IMR-90 (cell line): ENCODE data around the gene GPC6. TPM values are rescaled to one million over a fixed set of nuclear protein-coding genes. Genes with fewer than 3 reads are reported as not detected.

Experiments used
- ATAC-seq: fragments of 200-7000 bp; cut with Tn5 transposase; 2 replicates; pipeline ENCODE4 v1.9.1; 2020; ENCODE audit warnings: low read depth, mild to moderate bottlenecking, moderate library complexity
- BruUV-seq: library from RNA; stranded (reverse); fragments of 400-500 nt; replicated peaks from 2 replicates; lab custom pipeline; 2021; lab: Mats Ljungman, UMichigan
- CTCF ChIA-PET: fragments of 300-600 bp; formaldehyde crosslinking; extraction: SDS; loops from one replicate; lab custom pipeline; 2021; ENCODE audit warnings: antibody characterized with exemption; lab: Yijun Ruan, JAX
- POLR2A ChIA-PET: fragments of 300-600 bp; sonication (Branson Sonifier 250); formaldehyde crosslinking; loops from one replicate; lab custom pipeline; 2022; ENCODE audit warnings: antibody characterized with exemption; ENCODE audit not compliant: unreplicated experiment; lab: Charles Lee
- DNase-seq: peaks from one replicate; pipeline ENCODE4 v3.0.0; 2013
- H2AFZ ChIP-seq: replicated peaks from 2 replicates; pipeline ENCODE3; 2013; ENCODE audit warnings: low read length, mild to moderate bottlenecking; ENCODE audit not compliant: poor library complexity
- H2AK5ac ChIP-seq: 2 replicates; pipeline ENCODE4 v1.6.1; 2013; ENCODE audit warnings: low read depth, low read length, inconsistent platforms
- H2AK9ac ChIP-seq: replicated peaks from 2 replicates; pipeline ENCODE3; 2013; ENCODE audit warnings: mild to moderate bottlenecking, low read depth, low read length, moderate library complexity; ENCODE audit not compliant: poor library complexity
- H2BK120ac ChIP-seq: 2 replicates; pipeline ENCODE4 v1.6.1; 2013; ENCODE audit warnings: low read depth, low read length, inconsistent platforms
- H2BK15ac ChIP-seq: 3 replicates; pipeline ENCODE4 v1.6.1; 2013; ENCODE audit warnings: low read depth, low read length, inconsistent platforms
- H2BK20ac ChIP-seq: 2 replicates; pipeline ENCODE4 v1.6.1; 2013; ENCODE audit warnings: low read depth, mild to moderate bottlenecking, inconsistent platforms, low read length, moderate library complexity
- H2BK5ac ChIP-seq: 2 replicates; pipeline ENCODE4 v1.6.1; 2013; ENCODE audit warnings: mild to moderate bottlenecking, low read depth, low read length, inconsistent platforms; ENCODE audit not compliant: poor library complexity, severe bottlenecking
- H3K14ac ChIP-seq: replicated peaks from 2 replicates; pipeline ENCODE4 v1.6.1; 2013; ENCODE audit warnings: low read depth, low read length, inconsistent platforms
- H3K18ac ChIP-seq: 2 replicates; pipeline ENCODE4 v1.6.1; 2013; ENCODE audit warnings: low read depth, low read length, control low read depth
- H3K23ac ChIP-seq: 2 replicates; pipeline ENCODE4 v1.6.1; 2013; ENCODE audit warnings: low read depth, low read length, inconsistent platforms
- H3K27ac ChIP-seq: 2 replicates; pipeline ENCODE4 v1.5.1; 2013; ENCODE audit warnings: mild to moderate bottlenecking, control low read depth, low read length; ENCODE audit not compliant: insufficient read depth
- H3K27me3 ChIP-seq: 2 replicates; pipeline ENCODE4 v1.6.1; 2013; ENCODE audit warnings: low read length; ENCODE audit not compliant: control insufficient read depth, insufficient read depth
- H3K36me3 ChIP-seq: 2 replicates; pipeline ENCODE4 v1.6.1; 2013; ENCODE audit warnings: low read length, mixed read lengths; ENCODE audit not compliant: control insufficient read depth, insufficient read depth
- H3K4ac ChIP-seq: 2 replicates; pipeline ENCODE4 v1.6.1; 2013; ENCODE audit warnings: low read depth, low read length, inconsistent platforms
- H3K4me1 ChIP-seq: 2 replicates; pipeline ENCODE4 v1.6.1; 2013; ENCODE audit warnings: low read length, mixed read lengths; ENCODE audit not compliant: control insufficient read depth, insufficient read depth
- H3K4me2 ChIP-seq: 2 replicates; pipeline ENCODE4 v1.6.1; 2013; ENCODE audit warnings: low read depth, mild to moderate bottlenecking, control low read depth, low read length, moderate library complexity
- H3K4me3 ChIP-seq: 2 replicates; pipeline ENCODE4 v1.5.1; 2013; ENCODE audit warnings: low read depth, mild to moderate bottlenecking, control low read depth, low read length, moderate library complexity; ENCODE audit not compliant: insufficient read depth
- H3K56ac ChIP-seq: 2 replicates; pipeline ENCODE4 v1.6.1; 2013; ENCODE audit warnings: low read length, inconsistent platforms; ENCODE audit not compliant: insufficient read depth; ENCODE audit errors: extremely low read depth
- H3K79me1 ChIP-seq, 2 experiments: 2 replicates each; pipeline ENCODE4 v1.6.1; 2013; ENCODE audit warnings: low read length in 2 of 2, inconsistent platforms in 1 of 2, low read depth in 1 of 2
- H3K9ac ChIP-seq: 2 replicates; pipeline ENCODE4 v1.6.1; 2013; ENCODE audit warnings: low read depth, low read length, control low read depth
- H3K9me1 ChIP-seq: 2 replicates; pipeline ENCODE4 v1.6.1; 2013; ENCODE audit warnings: low read length, inconsistent platforms; ENCODE audit not compliant: insufficient read depth
- H3K9me3 ChIP-seq: 2 replicates; pipeline ENCODE4 v1.6.1; 2013; ENCODE audit warnings: low read length; ENCODE audit not compliant: control insufficient read depth, insufficient read depth
- H4K20me1 ChIP-seq: 2 replicates; pipeline ENCODE4 v1.6.1; 2013; ENCODE audit warnings: low read length, inconsistent platforms; ENCODE audit not compliant: insufficient read depth
- H4K5ac ChIP-seq: 2 replicates; pipeline ENCODE4 v1.6.1; 2013; ENCODE audit warnings: mild to moderate bottlenecking, low read depth, low read length, control low read depth
- H4K8ac ChIP-seq, 2 experiments: 2 replicates each; pipeline ENCODE4 v1.6.1; 2013; ENCODE audit warnings: low read depth in 2 of 2, low read length in 2 of 2, control low read depth in 1 of 2, inconsistent platforms in 1 of 2
- H4K91ac ChIP-seq: 2 replicates; pipeline ENCODE4 v1.6.1; 2013; ENCODE audit warnings: low read depth, low read length, inconsistent platforms; ENCODE audit not compliant: insufficient read depth
- BHLHE40 ChIP-seq: fragments of 150-350 bp; IDR thresholded peaks from 2 replicates; pipeline ENCODE4 v1.6.1; 2016; ENCODE audit warnings: mild to moderate bottlenecking, low read depth, low read length
- CEBPB ChIP-seq: IDR thresholded peaks from 2 replicates; pipeline ENCODE4 v1.6.1; 2012; ENCODE audit warnings: low read depth, low read length, improper control_type of control experiment
- CHD1 ChIP-seq: IDR thresholded peaks from 2 replicates; pipeline ENCODE4 v1.6.1; 2012; ENCODE audit warnings: low read depth, low read length, improper control_type of control experiment
- FOS ChIP-seq: fragments of 150-350 bp; IDR thresholded peaks from 2 replicates; pipeline ENCODE4 v1.6.1; 2016; ENCODE audit warnings: low read depth, low read length
- MAFK ChIP-seq: IDR thresholded peaks from 2 replicates; pipeline ENCODE4 v1.6.1; 2012; ENCODE audit warnings: low read depth, low read length, improper control_type of control experiment
- MAZ ChIP-seq: IDR thresholded peaks from 2 replicates; pipeline ENCODE4 v1.6.1; 2012; ENCODE audit warnings: low read depth, mild to moderate bottlenecking, low read length, improper control_type of control experiment, moderate library complexity, borderline replicate concordance
- MXI1 ChIP-seq: IDR thresholded peaks from 2 replicates; pipeline ENCODE4 v1.6.1; 2012; ENCODE audit warnings: low read depth, mild to moderate bottlenecking, low read length, moderate library complexity, borderline replicate concordance
- NFE2L2 ChIP-seq: fragments of 150-350 bp; IDR thresholded peaks from 2 replicates; pipeline ENCODE4 v1.6.1; 2016; ENCODE audit warnings: low read depth, mild to moderate bottlenecking, low read length
- POLR2A ChIP-seq: IDR thresholded peaks from 2 replicates; pipeline ENCODE4 v1.6.1; 2012; ENCODE audit warnings: mild to moderate bottlenecking, low read depth, low read length
- RAD21 ChIP-seq: IDR thresholded peaks from 2 replicates; pipeline ENCODE4 v1.6.1; 2012; ENCODE audit warnings: low read length, improper control_type of control experiment
- RCOR1 ChIP-seq: IDR thresholded peaks from 2 replicates; pipeline ENCODE4 v1.6.1; 2012; ENCODE audit warnings: mild to moderate bottlenecking, low read length, improper control_type of control experiment; ENCODE audit not compliant: insufficient replicate concordance
- RFX5 ChIP-seq: IDR thresholded peaks from 2 replicates; pipeline ENCODE4 v1.8.0; 2012; ENCODE audit warnings: low read depth, mild to moderate bottlenecking, low read length, moderate library complexity
- SMC3 ChIP-seq: fragments of 150-350 bp; IDR thresholded peaks from 2 replicates; pipeline ENCODE4 v1.6.1; 2016; ENCODE audit warnings: low read depth, mild to moderate bottlenecking, antibody characterized with exemption, low read length, moderate library complexity
- WGBS, 2 experiments: methylation state at CpG; one replicate each; pipeline versions ENCODE4 v1.1.5 to v1.1.7; 2013; ENCODE audit warnings: missing lambda C conversion rate in 2 of 2; ENCODE audit not compliant: insufficient read length in 1 of 2; ENCODE audit errors: extremely low coverage in 2 of 2; 5-methylcytosine and 5-hydroxymethylcytosine counted together
- dilution Hi-C: fragments of 300-500 bp; cut with HindIII; formaldehyde crosslinking; loops from one replicate; pipeline ENCODE4 v1.14.3; 2018; ENCODE audit warnings: low sequenced_read_pairs; ENCODE audit not compliant: unreplicated experiment
- in situ Hi-C: fragments of 300-500 bp; cut with MboI; formaldehyde crosslinking; loops from 3 replicates; pipeline ENCODE4 v1.14.3; 2019; ENCODE audit warnings: low sequenced_read_pairs, inconsistent platforms, mixed read lengths
- intact Hi-C: fragments of 100-400 bp; cut with micrococcal nuclease; formaldehyde crosslinking; loops from 2 replicates; pipeline ENCODE4 v1.10.0; 2022
- polyA plus RNA-seq, 3 experiments: library from polyadenylated mRNA; depleted of rRNA; stranded (reverse); fragments of >200 nt; gene quantifications; 2 replicates each; pipeline ENCODE4 v1.2.3, GENCODE V29; 2012; ENCODE audit warnings: low replicate concordance in 1 of 3
- total RNA-seq: library from RNA; depleted of rRNA; stranded (reverse); fragments of >200 nt; gene quantifications from 2 replicates; pipeline ENCODE4 v1.2.3, GENCODE V29; 2012
- TF ChIP-seq, protein P1 (sequence below): fragments of 150-350 bp; IDR thresholded peaks from 2 replicates; pipeline ENCODE4 v1.6.1; 2016; ENCODE audit warnings: low read depth, mild to moderate bottlenecking, low read length, moderate library complexity, borderline replicate concordance
- TF ChIP-seq, protein P2 (sequence below): fragments of 150-350 bp; IDR thresholded peaks from 2 replicates; pipeline ENCODE4 v1.6.1; 2017; ENCODE audit warnings: mild to moderate bottlenecking, antibody characterized with exemption, low read length, low read depth
- TF ChIP-seq, protein P3 (sequence below): conservative IDR thresholded peaks from 2 replicates; pipeline ENCODE4 v1.5.1; 2012; ENCODE audit warnings: mild to moderate bottlenecking, low read depth, low read length, improper control_type of control experiment

The GPC6 gene
- total and polyA plus RNA-seq, 2 of the 4 experiments (the other 2 are of a cell fraction), result 14.9 to 39.4 TPM

DNA sequence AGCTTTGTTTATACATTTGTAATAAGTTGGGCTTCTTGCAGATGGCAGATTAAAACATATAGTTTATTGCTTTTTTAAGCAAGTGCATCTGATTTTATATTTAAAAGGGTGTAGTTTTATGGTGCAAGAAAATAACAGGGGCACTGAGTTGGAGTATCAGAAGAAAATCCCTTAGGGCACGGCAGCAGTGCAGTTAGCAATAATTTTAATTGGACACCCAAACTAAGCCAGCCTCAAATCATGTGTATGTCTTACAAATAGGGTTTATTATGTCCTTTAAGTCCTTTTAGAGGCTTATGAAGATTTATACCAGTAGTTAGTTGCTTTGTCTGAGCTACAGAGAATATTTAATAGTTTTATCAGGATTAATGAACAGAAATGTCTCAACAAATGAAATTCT lies 57.5 kb downstream of the GPC6 start:
- no peak overlapping the region for H2AFZ ChIP-seq
- H3K27me3 ChIP-seq, result no peaks in the 10 kb centered on the region
- H3K23ac ChIP-seq, result no peak overlapping the region
- no peaks in the 10 kb centered on the region for H4K20me1 ChIP-seq
- no peak overlapping the region for H2AK5ac ChIP-seq
- H3K4me2 ChIP-seq, result no peak overlapping the region
- H3K9ac ChIP-seq, result no peak overlapping the region
- peaks cover under 1% of the 10 kb centered on the region; the same call in 1 of the 2 replicates for H3K9me1 ChIP-seq
- no peak overlapping the region for H2AK9ac ChIP-seq
- no TSS peak for BruUV-seq
- no peak overlapping the region for H2BK20ac ChIP-seq
- intact Hi-C loops (no loop called here), dilution Hi-C loops (no loop called here), in situ Hi-C loops (no loop called here)
- ATAC-seq, result no peak
- H4K91ac ChIP-seq, result no peak overlapping the region
- no CpG with 5 or more reads among the region's 1 CpG for WGBS, 2 experiments
- H4K5ac ChIP-seq, result no peak overlapping the region
- no peak for TF ChIP-seq RAD21
- no peak for TF ChIP-seq MAFK
- TF ChIP-seq NFE2L2, result no peak
- TF ChIP-seq, protein P1, sequence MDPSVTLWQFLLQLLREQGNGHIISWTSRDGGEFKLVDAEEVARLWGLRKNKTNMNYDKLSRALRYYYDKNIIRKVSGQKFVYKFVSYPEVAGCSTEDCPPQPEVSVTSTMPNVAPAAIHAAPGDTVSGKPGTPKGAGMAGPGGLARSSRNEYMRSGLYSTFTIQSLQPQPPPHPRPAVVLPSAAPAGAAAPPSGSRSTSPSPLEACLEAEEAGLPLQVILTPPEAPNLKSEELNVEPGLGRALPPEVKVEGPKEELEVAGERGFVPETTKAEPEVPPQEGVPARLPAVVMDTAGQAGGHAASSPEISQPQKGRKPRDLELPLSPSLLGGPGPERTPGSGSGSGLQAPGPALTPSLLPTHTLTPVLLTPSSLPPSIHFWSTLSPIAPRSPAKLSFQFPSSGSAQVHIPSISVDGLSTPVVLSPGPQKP, result no peak
- no peak for TF ChIP-seq SMC3
- TF ChIP-seq BHLHE40, result no peak
- TF ChIP-seq POLR2A, result no peak
- no peak for TF ChIP-seq FOS
- TF ChIP-seq, protein P2, sequence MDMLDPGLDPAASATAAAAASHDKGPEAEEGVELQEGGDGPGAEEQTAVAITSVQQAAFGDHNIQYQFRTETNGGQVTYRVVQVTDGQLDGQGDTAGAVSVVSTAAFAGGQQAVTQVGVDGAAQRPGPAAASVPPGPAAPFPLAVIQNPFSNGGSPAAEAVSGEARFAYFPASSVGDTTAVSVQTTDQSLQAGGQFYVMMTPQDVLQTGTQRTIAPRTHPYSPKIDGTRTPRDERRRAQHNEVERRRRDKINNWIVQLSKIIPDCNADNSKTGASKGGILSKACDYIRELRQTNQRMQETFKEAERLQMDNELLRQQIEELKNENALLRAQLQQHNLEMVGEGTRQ, result no peak
- no peak for TF ChIP-seq CHD1
- TF ChIP-seq MAZ, result no peak
- no peak for TF ChIP-seq CEBPB
- no peak for TF ChIP-seq MXI1
- TF ChIP-seq, protein P3, sequence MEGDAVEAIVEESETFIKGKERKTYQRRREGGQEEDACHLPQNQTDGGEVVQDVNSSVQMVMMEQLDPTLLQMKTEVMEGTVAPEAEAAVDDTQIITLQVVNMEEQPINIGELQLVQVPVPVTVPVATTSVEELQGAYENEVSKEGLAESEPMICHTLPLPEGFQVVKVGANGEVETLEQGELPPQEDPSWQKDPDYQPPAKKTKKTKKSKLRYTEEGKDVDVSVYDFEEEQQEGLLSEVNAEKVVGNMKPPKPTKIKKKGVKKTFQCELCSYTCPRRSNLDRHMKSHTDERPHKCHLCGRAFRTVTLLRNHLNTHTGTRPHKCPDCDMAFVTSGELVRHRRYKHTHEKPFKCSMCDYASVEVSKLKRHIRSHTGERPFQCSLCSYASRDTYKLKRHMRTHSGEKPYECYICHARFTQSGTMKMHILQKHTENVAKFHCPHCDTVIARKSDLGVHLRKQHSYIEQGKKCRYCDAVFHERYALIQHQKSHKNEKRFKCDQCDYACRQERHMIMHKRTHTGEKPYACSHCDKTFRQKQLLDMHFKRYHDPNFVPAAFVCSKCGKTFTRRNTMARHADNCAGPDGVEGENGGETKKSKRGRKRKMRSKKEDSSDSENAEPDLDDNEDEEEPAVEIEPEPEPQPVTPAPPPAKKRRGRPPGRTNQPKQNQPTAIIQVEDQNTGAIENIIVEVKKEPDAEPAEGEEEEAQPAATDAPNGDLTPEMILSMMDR, result no peak
- no peak for TF ChIP-seq RFX5
- TF ChIP-seq RCOR1, result no peak
- H2BK120ac ChIP-seq, result no peak overlapping the region
- H4K8ac ChIP-seq, result no peak overlapping the region
- H3K14ac ChIP-seq, result no peak overlapping the region
- H2BK5ac ChIP-seq, result no peak overlapping the region
- CTCF ChIA-PET, result no interaction called here
- H3K4ac ChIP-seq, result no peak overlapping the region
- no peak overlapping the region for H2BK15ac ChIP-seq
- H3K56ac ChIP-seq, result no peak overlapping the region
- POLR2A ChIA-PET, result no interaction called here
- no peak for DNase-seq
- no peaks in the 10 kb centered on the region for H3K9me3 ChIP-seq
- H3K36me3 ChIP-seq, result no peaks in the 10 kb centered on the region
- H3K4me3 ChIP-seq, result no peak overlapping the region
- no peaks in the 10 kb centered on the region for H3K4me1 ChIP-seq
- no peak overlapping the region for H3K27ac ChIP-seq
- no peak overlapping the region for H3K18ac ChIP-seq
- H3K79me1 ChIP-seq, result peaks cover 0 to 4% of the 10 kb centered on the region in 2 experiments; a peak in 2 of 4 replicates
